ENCODE data around the gene GAB1.
"Not testable (repeated sequence)": the region's sequence is repeated elsewhere in the genome, so short reads cannot be mapped to it uniquely, and the experiment has no call there.

The GAB1 gene

DNA sequence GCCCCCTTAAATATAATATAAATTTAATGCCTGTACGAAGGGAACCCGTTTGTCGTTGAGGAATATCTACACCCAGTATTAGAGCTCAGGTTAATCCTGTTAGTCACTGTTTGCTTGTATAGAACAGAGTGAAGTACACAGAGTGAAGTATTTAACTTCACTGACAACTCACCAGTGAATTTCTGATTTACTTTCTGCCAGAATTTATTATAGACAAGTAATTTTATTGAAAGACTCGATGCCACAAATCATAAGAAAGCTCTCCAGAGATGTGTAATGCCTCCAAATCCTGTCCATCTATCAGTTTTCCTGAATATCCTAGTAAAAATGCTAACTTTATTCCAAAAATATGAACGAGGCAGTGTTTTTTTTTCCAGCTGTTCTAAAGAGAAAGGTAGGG, 1.6 kb downstream of the GAB1 start:
- DNase-seq (ENCODE audit: low read depth, low spot score) = no peak

DNA sequence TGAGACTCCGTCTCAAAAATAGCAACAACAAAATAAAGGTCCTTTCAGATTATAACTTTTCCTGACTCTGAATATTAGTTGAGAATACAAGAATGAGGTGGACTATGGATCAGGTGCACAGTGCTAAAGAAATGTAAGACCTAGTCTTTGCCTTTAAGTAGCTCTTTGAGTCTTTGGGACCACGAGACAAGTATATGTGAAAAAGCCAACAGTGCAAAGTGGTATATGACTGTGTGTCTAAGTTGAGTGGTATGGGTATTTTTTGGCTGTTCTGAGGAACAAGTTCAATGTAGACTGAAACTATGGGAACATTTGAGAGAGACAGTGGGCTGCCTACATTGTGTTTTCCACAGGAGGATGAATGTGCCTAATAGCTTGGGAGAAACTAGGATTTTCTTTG, 2.8 kb downstream of the GAB1 start:
- no peak for DNase-seq (ENCODE audit: low read depth, low spot score)

DNA sequence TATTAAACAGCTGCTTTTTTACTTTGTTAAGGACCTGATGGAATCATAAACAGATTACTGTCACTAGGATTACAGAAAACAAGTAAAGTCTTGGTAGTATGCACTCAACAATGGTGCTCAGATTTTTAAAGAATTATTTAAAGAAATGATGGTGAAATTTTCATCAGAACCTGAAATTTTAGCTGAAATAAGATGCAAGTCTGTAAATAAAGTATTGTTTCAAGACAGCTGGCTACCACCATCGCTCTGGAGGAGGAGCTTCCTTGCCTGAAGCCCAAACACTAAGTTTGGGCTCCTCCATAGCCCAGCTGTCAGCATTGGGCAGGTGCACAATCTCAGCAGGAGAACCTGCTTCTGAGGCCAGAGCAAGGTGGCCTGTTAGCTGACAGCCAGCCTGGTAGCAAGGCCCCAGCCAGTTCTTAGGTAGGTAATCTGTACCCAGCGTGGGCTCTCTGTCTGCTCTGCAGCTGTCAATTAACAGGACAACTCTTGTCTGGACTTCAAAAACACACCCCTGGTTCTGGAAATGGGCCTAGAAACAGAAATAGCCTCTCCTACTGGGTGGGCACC, 4.6 kb downstream of the GAB1 start:
- no peak for DNase-seq (ENCODE audit: low read depth, low spot score)

DNA sequence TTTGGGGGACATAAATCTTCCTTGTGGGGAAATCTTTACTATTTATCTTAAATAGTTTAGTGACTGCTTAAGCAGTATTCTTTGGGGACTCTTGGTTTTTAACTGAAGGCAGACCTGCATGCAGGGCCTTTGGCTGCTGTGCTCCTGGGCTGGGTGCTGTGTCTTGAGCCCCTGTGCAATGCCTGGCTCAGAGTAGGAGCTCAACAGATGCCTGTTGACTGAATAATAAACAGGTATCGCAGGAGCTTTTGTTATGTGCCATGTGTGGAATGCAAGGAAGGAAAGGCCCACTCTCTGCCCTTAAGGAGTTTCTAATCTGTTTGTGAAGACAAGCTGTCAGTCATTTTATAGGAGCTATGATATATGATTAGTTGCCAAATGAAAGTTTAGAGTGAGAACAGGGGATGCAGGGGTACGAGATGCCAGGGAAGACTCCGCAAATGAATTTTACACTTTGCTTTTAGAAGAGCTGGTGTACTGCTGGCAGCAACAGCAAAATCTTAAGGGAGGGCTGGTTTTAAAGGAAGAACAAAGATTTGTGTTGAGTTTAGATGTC, 6.7 kb downstream of the GAB1 start:
- no peak for DNase-seq (ENCODE audit: low read depth, low spot score)

DNA sequence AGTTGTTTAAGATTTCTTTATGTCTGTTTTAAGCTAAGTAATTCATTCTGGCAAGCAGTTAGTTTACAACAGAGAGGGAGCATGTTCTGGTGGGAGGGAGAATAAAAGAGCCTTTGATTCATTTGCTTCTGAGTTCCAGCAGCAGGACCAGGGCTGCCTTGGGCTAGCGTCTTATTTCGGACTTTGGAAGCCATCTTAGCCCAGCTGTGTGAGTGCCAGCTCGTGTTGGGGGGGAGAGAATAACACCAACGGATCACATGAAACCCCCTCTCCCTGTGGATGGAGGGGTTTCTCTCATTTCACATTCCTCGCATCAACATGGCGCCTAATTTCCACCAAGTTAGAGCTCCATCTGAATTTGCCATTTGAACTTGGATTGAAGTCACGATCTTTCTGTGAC, 7.4 kb downstream of the GAB1 start:
- no peak for DNase-seq (ENCODE audit: low read depth, low spot score)

DNA sequence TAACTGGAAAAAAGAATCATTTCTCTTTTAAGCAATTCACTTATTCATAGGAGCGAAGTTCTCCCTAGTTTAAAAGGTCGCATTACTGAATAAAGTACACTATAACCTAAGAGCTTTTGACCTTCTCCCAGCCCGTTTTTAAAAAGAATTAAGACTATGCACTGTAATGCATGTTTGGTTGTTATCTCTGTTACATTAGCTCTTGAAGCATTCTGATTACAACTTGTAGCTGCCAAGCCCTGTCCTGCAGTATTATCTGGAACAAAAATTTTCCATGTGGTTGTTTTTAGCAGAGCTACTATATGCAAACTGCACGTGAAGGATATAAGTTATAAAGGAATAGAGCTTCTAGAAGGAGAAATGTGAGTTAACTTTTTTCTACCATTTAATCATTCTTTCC, 8.1 kb downstream of the GAB1 start:
- no peak for DNase-seq (ENCODE audit: low read depth, low spot score)

DNA sequence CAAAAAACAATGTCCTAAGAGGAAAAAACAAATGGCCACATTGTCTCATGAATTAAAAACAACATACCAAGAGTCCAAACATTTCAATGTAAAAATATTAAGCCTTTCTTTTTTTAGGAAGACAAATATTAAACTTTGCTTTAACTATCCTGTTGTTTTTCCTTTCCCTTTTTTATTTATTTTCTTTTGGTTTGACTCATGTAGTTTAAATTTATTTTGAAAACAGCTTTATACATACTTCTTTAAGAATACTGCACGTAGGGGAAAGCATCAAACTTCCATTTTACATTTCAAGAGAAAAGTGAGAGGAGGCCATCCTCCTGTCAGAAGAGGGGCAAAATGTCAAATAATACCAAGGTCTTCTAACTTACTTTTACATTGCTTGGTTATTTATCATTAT, 8.7 kb downstream of the GAB1 start:
- DNase-seq (ENCODE audit: low read depth, low spot score) = no peak

DNA sequence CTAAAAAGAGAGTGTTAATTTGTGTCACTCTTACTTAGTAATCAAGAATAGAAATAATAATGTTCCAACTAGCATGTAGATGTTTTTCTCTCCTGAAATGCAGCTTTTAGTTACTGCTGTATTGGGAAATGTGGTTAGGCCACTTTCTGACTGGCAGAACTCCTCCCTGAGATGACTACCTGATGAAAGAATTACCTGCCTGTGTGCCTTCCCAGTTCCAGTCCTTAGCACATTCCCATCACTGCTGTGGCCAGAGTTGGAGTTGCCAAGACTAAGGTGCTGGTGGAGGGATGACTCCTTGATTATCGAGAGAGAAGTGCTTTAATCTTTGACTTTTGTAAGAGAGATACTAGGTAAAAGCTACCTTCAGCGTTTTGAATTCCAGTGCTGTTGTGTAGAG, 9.5 kb downstream of the GAB1 start:
- DNase-seq (ENCODE audit: low read depth, low spot score) = no peak

DNA sequence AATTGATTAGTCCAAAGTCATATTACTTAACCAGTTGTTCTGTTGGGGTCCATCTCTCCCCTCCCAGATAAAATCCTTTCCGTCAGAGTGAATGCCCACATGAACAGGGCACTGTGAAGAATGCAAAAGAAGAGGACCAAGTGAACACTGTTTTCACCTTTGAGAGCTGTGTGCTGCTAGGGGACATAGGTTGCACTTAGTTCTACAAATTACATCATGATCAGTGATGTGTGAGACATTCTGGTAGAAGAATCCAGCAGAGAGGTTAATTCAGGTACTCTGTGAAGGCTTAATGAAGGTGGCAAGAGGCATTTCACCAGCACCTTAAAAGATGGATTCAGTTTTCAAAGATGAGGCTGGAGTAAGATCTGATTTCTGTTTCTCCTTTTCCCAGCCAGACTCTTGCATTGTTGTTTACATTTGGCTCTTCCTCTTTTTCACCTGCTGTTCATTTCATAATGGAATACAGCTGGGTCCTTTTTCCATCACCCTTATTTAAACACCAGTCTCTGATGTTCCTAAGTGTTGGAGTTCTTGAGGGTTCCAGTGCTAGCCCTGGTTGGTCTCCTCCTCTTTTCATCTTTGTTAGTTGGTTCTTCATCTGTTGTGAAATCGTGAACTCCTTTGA, 10.9 kb downstream of the GAB1 start:
- DNase-seq (ENCODE audit: low read depth, low spot score) = no peak

DNA sequence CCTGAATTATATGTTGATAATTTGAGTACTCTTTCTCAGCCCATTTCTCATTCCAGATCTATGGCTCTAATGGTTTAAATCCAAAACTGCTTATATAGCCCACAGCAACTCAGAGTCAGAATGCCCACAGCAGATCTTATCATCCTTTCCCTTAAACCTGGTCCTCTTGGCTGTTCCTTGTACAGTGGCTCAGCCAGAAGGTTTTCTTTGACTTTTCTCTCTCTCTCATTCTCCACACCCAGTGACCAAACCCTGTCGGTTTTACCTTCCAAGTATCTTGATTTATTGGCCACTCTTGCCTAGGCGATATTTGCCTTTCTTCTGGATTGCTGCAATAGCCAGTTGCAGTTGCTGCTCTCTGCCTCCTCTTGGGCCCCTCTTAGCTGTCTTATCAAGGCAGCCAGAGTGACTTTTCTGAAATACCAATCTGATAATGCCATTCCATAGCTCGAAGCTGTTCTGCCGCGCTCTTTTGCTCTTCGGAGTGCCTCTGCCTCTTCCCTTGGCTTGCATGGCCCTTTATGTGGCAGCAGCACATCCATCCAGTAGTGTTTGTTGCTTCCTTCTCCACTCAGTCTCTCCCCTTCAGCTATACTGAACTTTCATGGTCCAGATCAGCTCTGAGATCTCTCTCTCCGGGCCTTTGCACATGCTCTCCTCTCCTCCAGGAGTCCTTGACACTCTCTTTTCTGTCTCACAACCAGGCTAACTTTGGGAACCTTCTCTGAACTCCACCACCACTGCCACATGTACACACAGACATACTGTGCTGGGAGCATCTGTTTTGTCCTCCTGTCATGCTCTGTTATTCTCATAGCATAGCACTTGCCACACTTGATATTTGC, 11.8 kb downstream of the GAB1 start:
- no peak for DNase-seq (ENCODE audit: low read depth, low spot score)

DNA sequence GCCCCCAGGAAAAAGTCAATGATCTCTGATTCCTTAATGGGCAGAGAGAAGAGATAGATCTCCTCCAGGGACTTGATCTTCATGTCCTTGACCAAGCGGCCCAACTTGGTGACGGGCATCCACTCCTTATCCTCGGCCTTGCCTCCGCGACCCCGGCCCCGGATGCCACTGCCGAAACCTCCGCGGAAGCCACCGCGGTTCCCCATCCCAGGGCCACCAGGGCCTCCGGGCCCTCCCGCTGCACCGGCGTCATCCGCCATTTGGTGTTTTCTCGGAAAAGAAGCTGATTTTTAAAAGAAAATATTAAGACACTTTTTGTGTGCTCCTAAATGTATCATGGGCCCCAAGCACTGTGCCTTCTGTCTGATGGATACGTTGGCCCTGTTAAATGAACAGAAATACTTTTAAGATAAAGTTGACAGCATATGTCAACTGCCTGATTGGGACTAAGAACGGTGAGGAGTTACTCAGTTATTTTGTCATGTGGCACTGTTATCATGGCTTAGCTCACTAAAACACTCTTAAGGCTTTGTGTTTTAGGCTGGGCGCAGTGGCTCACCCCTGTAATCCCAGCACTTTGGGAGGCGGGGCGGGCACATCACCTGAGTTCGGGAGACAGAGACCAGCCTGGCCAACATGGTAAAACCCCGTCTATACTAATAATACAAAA, 13.3 kb downstream of the GAB1 start:
- DNase-seq (ENCODE audit: low read depth, low spot score) = not testable (repeated sequence)

DNA sequence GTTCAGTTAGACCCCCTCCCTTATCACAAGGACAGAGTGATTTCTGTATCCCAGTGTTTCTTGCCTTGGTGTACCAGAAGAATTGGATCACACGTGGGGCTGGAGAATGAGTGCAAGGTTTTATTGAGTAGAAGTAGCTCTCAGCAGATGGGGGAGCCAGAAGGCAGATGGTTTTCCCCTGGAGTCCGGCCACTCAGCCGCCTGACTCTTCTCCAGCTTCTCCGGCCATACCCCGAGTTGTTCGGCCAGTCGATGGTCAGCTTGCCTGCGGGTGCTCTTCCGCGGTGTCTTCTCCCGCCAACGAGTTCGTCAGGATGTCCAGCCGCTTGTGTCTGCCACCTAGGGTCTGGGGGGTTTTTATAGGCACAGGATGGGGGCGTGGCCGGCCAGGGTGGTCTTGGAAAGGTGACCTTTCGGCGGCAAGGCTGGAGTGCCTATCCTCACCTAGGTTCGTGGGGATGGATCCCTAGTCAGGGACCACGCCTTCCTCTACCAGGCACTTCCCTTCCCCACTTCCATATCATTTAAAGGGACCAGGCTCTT, 14.5 kb downstream of the GAB1 start:
- DNase-seq (ENCODE audit: low read depth, low spot score) = no peak

DNA sequence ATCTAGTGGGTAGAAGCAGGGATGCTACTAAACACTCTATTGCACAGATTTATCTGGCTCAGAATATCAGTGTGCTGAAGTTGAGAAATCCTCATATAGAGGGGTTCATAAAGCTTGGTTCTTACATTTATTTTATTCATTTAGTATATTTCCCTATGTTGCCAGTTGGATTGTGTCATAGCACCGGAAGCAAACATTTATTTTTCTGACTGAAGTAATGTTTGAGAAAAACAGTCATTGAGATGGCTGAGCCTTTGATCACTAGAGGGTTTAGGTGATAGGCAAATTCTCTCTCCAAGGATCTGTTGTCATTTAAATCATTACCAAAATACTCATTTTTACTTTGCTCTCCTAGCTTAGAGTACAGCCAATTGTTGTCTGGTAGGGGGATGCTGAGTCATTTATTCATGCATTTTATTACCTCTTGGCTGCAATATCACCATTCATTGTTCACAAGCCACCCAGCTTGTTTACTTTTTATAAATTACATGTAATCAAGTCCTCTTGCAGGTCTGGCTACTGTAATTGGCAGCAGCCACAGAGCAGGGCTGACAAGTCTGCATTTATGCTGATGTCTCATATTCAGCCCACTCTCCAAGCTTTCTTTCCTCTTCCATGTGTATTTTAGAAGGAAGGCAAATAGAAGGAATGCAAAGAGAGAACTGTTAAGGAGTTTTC, 15.2 kb downstream of the GAB1 start:
- no peak for DNase-seq (ENCODE audit: low read depth, low spot score)

DNA sequence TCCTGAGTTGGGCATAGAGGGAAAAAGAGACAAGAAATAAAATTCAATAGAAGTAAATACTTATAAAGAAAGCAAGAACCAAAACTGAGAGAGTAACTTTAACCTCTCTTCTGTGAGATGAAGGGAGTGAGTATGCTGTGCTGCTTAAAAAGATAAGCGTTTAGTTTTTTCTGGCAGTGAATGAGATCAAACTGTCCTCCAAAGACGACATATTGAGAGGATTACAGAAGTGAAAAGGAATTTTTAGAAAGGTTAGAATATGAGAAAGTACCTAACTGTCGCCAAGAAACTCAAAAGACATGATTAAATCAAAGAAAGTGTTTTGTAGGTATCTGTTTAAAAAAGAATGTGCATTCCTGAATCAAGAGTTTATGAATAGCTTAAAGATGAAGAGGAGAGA, 16.0 kb downstream of the GAB1 start:
- no peak for DNase-seq (ENCODE audit: low read depth, low spot score)

DNA sequence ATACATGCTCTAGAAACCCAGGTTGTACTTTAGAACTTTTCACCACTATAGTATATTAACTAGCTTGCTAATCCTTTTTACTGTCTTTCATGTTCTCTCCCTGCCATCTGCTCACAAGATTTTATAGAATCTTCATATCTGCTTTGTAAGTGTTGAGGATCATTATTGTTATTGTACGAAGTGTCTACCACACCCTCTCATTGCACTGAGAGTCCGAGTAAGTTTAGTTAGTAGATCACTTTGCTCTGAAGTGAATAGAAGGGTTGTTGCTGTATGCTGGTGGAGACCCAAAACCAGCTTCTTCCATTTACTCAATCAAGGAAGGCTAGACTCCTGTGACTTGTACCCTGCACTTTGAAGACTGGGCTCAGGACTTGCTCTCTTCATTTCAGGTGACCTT, 17.1 kb downstream of the GAB1 start:
- no peak for DNase-seq (ENCODE audit: low read depth, low spot score)

DNA sequence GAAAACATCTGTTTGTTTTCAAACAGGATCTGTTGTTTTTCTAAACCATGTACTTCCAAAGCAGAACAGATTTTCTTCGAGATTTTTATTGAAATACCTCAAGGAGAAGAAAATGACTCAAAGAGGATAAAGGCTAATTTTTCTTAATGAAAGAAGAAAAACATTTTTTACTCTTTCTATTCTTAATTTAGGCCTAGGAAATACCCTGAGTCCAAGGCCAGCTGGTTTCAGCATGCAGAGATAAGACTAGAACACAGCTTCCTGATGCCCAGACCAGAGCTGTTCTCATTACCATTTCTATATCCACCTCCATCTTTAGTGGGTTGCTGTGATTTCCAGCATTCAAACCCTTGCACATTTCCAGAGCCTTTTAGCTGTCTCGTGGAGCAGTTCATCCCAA, 18.3 kb downstream of the GAB1 start:
- DNase-seq (ENCODE audit: low read depth, low spot score) = no peak

DNA sequence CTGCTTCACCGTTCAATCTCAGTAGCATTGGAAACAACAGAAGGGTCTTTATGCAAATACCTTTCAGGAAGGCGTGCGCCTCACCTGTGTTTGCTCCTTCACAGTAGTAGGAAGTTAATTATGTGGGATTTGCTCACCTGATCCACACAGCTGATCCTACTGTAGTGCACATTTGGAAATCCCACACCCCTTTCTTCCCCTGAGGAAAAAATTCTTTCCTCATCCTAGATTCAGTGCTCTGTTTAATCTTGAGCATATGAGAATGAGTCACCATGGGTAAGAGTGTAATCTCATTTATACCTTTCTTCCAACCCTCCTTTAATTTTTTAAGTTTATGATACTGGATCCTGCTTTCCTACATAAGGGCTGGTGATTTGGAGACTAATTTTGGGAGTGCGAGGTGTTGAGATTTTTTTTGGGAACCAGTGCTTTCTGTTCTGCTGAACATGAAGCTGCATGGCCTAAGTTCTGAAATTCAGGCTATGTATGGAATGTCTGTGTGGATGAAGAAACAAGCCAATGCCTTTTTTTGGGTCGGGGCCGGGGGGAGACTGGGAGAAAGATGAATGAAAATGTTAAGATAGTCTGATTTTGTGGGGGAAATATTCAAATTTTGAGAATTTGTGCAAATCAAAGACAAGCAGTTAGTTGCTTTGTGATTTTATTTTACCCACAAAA, 19.0 kb downstream of the GAB1 start:
- no peak for DNase-seq (ENCODE audit: low read depth, low spot score)

DNA sequence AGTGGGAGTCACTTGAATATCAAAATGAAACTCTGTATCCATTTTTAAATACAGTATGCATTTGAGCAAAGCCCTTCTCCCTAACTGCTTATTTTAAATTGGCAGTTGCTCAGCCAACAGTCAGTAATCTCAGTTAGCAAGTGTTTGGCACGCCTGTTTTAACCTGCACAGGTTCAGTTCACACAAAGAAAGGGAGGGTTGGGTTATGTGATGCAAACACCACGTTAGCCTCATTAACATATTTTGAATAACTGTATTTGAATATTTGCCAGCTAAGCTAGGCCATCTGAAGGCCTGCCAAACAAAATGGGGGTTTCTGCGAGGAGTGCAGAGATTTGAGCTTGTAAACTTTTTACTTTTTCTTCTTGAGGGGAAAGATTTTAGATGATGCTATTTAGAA, 19.8 kb downstream of the GAB1 start:
- DNase-seq (ENCODE audit: low read depth, low spot score) = no peak

DNA sequence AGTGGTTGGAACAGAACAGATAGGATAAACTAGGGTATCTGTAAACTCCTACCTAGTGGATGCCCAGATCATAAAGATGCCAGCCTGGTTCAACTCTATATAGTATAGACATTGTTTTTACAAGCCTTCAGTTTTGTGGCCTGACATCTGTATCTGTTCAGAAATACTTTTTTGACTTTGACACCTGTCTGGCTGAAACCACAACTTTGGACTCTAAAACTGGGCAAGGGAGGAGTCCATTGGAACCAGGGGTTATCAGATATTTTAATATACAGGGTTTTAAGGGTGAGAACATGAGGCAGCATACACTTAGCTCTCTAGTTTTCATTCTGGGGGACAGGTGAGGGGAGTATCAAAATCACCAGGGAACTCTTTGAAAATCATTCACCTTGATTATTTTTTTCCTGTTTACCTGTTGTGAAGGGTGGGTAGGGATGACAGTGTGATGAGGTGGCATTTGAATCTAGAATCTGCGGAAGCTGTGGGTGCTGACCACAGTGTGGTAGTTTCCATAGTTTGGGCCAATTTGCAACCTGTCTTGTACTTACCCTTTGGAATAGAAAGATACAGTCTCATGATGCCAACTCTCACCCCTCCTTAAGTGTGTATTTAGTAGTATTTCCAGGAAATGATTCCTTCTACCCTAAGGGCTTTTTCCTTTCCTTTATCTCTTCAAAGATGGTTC, 20.6 kb downstream of the GAB1 start:
- DNase-seq (ENCODE audit: low read depth, low spot score) = no peak

DNA sequence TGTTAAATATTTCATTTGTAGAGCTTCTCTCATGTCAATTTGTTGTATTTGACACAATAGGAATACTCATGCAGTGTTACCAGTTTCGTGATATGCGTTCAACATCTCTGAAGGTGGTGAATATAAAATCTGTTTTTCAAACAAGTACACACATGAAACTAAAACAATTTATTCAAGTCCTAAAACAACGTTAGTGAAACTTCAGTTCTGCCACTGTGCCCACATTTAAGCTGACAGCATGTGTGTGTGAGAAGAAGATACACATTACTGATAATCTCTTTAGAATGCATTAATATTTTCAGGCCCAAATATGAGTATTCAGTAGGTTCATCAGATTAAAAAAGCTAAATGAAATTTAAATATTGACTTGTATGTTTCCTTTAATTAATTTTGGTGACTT, 21.7 kb downstream of the GAB1 start:
- DNase-seq (ENCODE audit: low read depth, low spot score) = no peak

All from iPS DF 19.7 (cell line).